ENCODE results near the gene GP1BA. TPM values are rescaled to one million over a fixed set of nuclear protein-coding genes. Genes with fewer than 3 reads are reported as not detected.

The GP1BA gene
- total and polyA plus RNA-seq, 2 of the 8 experiments (the other 6 are each of a cell fraction or from before 2014, with no cell fraction given) = not detected

DNA sequence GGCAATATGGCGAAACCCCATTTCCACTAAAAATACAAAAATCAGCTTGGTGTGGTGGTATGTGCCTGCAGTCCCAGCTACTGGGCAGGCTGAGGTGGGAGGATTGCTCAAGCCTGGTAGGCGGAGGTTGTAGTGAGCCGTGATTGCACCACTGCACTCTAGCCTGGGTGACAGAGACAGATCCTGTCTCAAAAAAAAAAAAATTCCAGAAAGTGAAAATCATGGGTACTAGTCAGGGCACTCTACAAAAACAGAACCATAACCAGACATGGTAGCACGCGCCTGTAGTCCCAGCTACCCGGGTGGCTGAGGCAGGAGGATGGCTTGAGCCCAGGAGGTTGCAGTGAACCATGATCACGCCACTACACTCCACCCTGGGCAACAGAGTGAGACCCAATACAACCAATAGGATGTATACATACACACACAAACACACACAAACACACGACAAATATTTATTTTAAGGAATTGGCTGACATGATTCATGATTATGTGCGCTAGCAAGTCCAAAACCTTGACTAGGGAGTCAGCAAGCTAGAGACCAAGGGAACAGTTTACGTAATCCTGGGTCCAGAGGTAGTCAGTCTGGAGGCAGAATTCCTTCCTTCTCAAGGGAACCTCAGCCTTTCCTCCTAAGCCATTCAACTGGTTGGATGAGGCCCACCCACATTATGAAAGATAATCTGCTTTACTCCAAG is 11.6 kb upstream of the GP1BA start:
- TF ChIP-seq EGR1 (IDR thresholded peaks at IDR 0.05; ENCODE audit: borderline replicate concordance, low read depth, low read length) (no peak), HDAC6 (IDR thresholded peaks at IDR 0.05; ENCODE audit: low read depth, low read length) (no peak), SP2 (IDR thresholded peaks at IDR 0.05; ENCODE audit: low read length) (no peak), ASH2L (IDR thresholded peaks at IDR 0.05; ENCODE audit: low read length) (no peak), RXRA (IDR thresholded peaks at IDR 0.05; ENCODE audit: insufficient read depth, low read depth, low read length) (no peak), POU5F1 (IDR thresholded peaks at IDR 0.05; ENCODE audit: low read depth, low read length) (no peak), SIRT6 (IDR thresholded peaks at IDR 0.05; ENCODE audit: low read length) (no peak), CHD2 (IDR thresholded peaks at IDR 0.05; ENCODE audit: low read length) (no peak), BRCA1 (IDR thresholded peaks at IDR 0.05; ENCODE audit: low read depth, low read length) (no peak)
- TF ChIP-seq, protein P1, sequence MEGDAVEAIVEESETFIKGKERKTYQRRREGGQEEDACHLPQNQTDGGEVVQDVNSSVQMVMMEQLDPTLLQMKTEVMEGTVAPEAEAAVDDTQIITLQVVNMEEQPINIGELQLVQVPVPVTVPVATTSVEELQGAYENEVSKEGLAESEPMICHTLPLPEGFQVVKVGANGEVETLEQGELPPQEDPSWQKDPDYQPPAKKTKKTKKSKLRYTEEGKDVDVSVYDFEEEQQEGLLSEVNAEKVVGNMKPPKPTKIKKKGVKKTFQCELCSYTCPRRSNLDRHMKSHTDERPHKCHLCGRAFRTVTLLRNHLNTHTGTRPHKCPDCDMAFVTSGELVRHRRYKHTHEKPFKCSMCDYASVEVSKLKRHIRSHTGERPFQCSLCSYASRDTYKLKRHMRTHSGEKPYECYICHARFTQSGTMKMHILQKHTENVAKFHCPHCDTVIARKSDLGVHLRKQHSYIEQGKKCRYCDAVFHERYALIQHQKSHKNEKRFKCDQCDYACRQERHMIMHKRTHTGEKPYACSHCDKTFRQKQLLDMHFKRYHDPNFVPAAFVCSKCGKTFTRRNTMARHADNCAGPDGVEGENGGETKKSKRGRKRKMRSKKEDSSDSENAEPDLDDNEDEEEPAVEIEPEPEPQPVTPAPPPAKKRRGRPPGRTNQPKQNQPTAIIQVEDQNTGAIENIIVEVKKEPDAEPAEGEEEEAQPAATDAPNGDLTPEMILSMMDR (IDR thresholded peaks at IDR 0.05; ENCODE audit: control extremely low read depth in 1 of 3, insufficient read depth in 1 of 3, low read depth in 1 of 3, low read length in 3 of 3) = no peak

More for the DNA sequence above, 11.6 kb upstream of the GP1BA start:
- CTCF ChIA-PET (ENCODE audit: partially characterized antibody) = interaction anchor here (0.6 to 5.5 kb wide), 5 partner anchors 9 to 184 kb away, joined by 3 to 33 read pairs (median 5); no protein-coding TSS in a partner anchor
- Histone ChIP-seq H3K23me2 (ENCODE audit: low read depth, low read length) (no peaks in the 10 kb centered on the region), H3K23ac (ENCODE audit: insufficient read length) (no peak overlapping the region), H2AFZ (ENCODE audit: low read length) (no peak overlapping the region), H3K4ac (replicated peaks; ENCODE audit: insufficient read length, low read depth, low read length) (peak overlapping the region; percentile 69), H4K20me1 (replicated peaks in 1 of 2; ENCODE audit: control insufficient read depth in 1 of 2, insufficient read depth in 2 of 2, low read length in 2 of 2) (no peaks in the 10 kb centered on the region), H3K18ac (ENCODE audit: extremely low read depth, low read length) (no peak overlapping the region), H3K4me1 (replicated peaks in 1 of 4; ENCODE audit: control insufficient read depth in 3 of 4, insufficient read depth in 4 of 4, low read length in 3 of 4) (peaks cover 0 to 5% (median 1%) of the 10 kb centered on the region in 4 experiments; a peak in 2 of 7 replicates), H3K4me2 (ENCODE audit: insufficient read depth in 1 of 2, low read depth in 2 of 2, low read length in 2 of 2) (no peak overlapping the region), H2BK20ac (ENCODE audit: low read length) (no peak overlapping the region), H2BK15ac (ENCODE audit: low read length) (no peak overlapping the region), H3K9me3 (ENCODE audit: insufficient read depth in 2 of 2, low read depth in 1 of 2, low read length in 1 of 2) (no peaks in the 10 kb centered on the region), H4K5ac (ENCODE audit: insufficient read length, low read depth, low read length) (no peak overlapping the region), H3K9ac (replicated peaks in 1 of 4; ENCODE audit: extremely low read depth in 1 of 4, low read depth in 3 of 4, low read length in 3 of 4) (no peak overlapping the region), H3K14ac (ENCODE audit: insufficient read length) (no peak overlapping the region), H3K79me2 (ENCODE audit: control insufficient read depth in 1 of 2, insufficient read depth in 2 of 2, low read length in 2 of 2) (no peaks in the 10 kb centered on the region), H4K91ac (replicated peaks; ENCODE audit: insufficient read length, low read length) (no peak overlapping the region), H3K4me3 (ENCODE audit: extremely low read depth in 1 of 4, insufficient read depth in 2 of 4, low read depth in 3 of 4, low read length in 4 of 4) (no peak overlapping the region), H3K27me3 (replicated peaks in 1 of 4; ENCODE audit: control insufficient read depth in 3 of 4, extremely low read depth in 1 of 4, insufficient read depth in 3 of 4, low read length in 3 of 4) (no peaks in the 10 kb centered on the region), H2AK5ac (ENCODE audit: low read depth, low read length) (peak overlapping the region; percentile 1; the same call in 1 of the 2 replicates), H4K8ac (ENCODE audit: extremely low read depth, insufficient read depth, low read length) (no peak overlapping the region), H2BK5ac (ENCODE audit: low read depth, low read length) (no peak overlapping the region), H3K56ac (replicated peaks; ENCODE audit: insufficient read length, low read depth, low read length) (no peak overlapping the region), H2BK12ac (ENCODE audit: low read depth, low read length) (no peak overlapping the region), H3K36me3 (ENCODE audit: control insufficient read depth in 2 of 4, insufficient read depth in 4 of 4, low read length in 3 of 4) (no peaks in the 10 kb centered on the region), H3K27ac (ENCODE audit: low read depth, low read length) (no peak overlapping the region), H2BK120ac (replicated peaks; ENCODE audit: low read depth, low read length) (no peak overlapping the region), H3K79me1 (ENCODE audit: low read depth, low read length) (no peaks in the 10 kb centered on the region)
- no peak for DNase-seq (ENCODE audit: low read depth in 1 of 2, low spot score in 2 of 2)
- FAIRE-seq = no peak
- 91% methylated on average over 10 of the region's 10 CpGs; no CpG with 5 or more reads in 1 of the 2 experiments for WGBS, 2 experiments (ENCODE audit: extremely low coverage in 1 of 2, insufficient coverage in 1 of 2, insufficient read length in 1 of 2, insufficient replicate concordance in 2 of 2, low coverage in 1 of 2, low lambda C conversion rate in 2 of 2, missing lambda C conversion rate in 1 of 2)
- POLR2A ChIA-PET (ENCODE audit: partially characterized antibody) = interaction anchor here (0.8 to 3.4 kb wide), 14 partner anchors 9 to 183 kb away, joined by 3 to 23 read pairs (median 7); partner anchors contain the start of genes GP1BA, PFN1, RNF167 and SLC25A11
